ENCODE data around the gene GCN1.
"Not testable (repeated sequence)": the region's sequence is repeated elsewhere in the genome, so short reads cannot be mapped to it uniquely, and the experiment has no call there.

The GCN1 gene

GRCh38 chr12:120228291-120229070 lies 34.0 kb upstream of the GCN1 start:
- DNase-seq: peak; percentile 87

GRCh38 chr12:120228041-120228290 lies 33.5 kb upstream of the GCN1 start:
- no peak for DNase-seq

GRCh38 chr12:120227233-120228040 lies 32.9 kb upstream of the GCN1 start:
- DNase-seq: no peak

GRCh38 chr12:120225852-120226640 lies 31.5 kb upstream of the GCN1 start:
- DNase-seq: peak; percentile 34

GRCh38 chr12:120225200-120225558 lies 30.7 kb upstream of the GCN1 start:
- no peak for DNase-seq

GRCh38 chr12:120224304-120225199 lies 30.0 kb upstream of the GCN1 start:
- no peak for DNase-seq

GRCh38 chr12:120223458-120224303 lies 29.2 kb upstream of the GCN1 start:
- DNase-seq: no peak

- DNase-seq: no peak
Observed at GRCh38 chr12:120222288-120222832, 27.8 kb upstream of the GCN1 start.

- DNase-seq: no peak
Observed at GRCh38 chr12:120221576-120221900, 27.0 kb upstream of the GCN1 start.

GRCh38 chr12:120220838-120221575 lies 26.5 kb upstream of the GCN1 start:
- no peak for DNase-seq

- no peak for DNase-seq
Observed at GRCh38 chr12:120218680-120219606, 24.4 kb upstream of the GCN1 start.

GRCh38 chr12:120216742-120217605 lies 22.5 kb upstream of the GCN1 start:
- no peak for DNase-seq

GRCh38 chr12:120215766-120216735 lies 21.5 kb upstream of the GCN1 start:
- DNase-seq: no peak

- DNase-seq: no peak
Observed at GRCh38 chr12:120215357-120215735, 20.8 kb upstream of the GCN1 start.

GRCh38 chr12:120214626-120215356 lies 20.3 kb upstream of the GCN1 start:
- no peak for DNase-seq

- no peak for DNase-seq
Observed at GRCh38 chr12:120213758-120214157, 19.2 kb upstream of the GCN1 start.

GRCh38 chr12:120213182-120213581 lies 18.7 kb upstream of the GCN1 start:
- DNase-seq: not testable (repeated sequence)
